Pulmonary artery endothelial cell (primary cell): ENCODE results near the gene TCN2. TPM values are rescaled to one million over a fixed set of nuclear protein-coding genes. Genes with fewer than 3 reads are reported as not detected.

Source experiments
- total RNA-seq: library from RNA; depleted of rRNA; stranded (reverse); fragments of >200 nt; gene quantifications from 2 replicates; pipeline ENCODE4 v1.2.3, GENCODE V29; 2014

TCN2 gene
- total RNA-seq, 1 donor from 2014 or later = 68.3 TPM

Other genes starting within 250 kb of the TCN2 start
- gene RNF215, start 219.8 kb upstream of the TCN2 start, total RNA-seq = 16.8 and 18.1 TPM in 2 replicates
- 34.5 and 35.0 TPM in 2 replicates for gene SEC14L2, start 210.2 kb upstream of the TCN2 start, total RNA-seq
- 32.2 and 43.2 TPM in 2 replicates for gene MTFP1, start 181.4 kb upstream of the TCN2 start, total RNA-seq
- gene SEC14L3, start 135.2 kb upstream of the TCN2 start, total RNA-seq = not detected in 2 replicates
- not detected in 2 replicates for gene SEC14L4, start 101.5 kb upstream of the TCN2 start, total RNA-seq
- gene SEC14L6, start 60.4 kb upstream of the TCN2 start, total RNA-seq = 0.04 TPM in 1 of 2 replicates, not detected in the other
- gene GAL3ST1, start 32.5 kb upstream of the TCN2 start, total RNA-seq = not detected in 2 replicates
- 115 and 119 TPM in 2 replicates for gene PES1, start 15.3 kb upstream of the TCN2 start, total RNA-seq
- gene SLC35E4, start 28.6 kb downstream of the TCN2 start, total RNA-seq = 26.5 and 29.7 TPM in 2 replicates
- gene DUSP18, start 60.7 kb downstream of the TCN2 start, total RNA-seq = 10.6 and 19.8 TPM in 2 replicates
- 5.9 and 7.3 TPM in 2 replicates for gene OSBP2, start 87.7 kb downstream of the TCN2 start, total RNA-seq